Measurements from ENCODE around the gene ENPP3.

DNA sequence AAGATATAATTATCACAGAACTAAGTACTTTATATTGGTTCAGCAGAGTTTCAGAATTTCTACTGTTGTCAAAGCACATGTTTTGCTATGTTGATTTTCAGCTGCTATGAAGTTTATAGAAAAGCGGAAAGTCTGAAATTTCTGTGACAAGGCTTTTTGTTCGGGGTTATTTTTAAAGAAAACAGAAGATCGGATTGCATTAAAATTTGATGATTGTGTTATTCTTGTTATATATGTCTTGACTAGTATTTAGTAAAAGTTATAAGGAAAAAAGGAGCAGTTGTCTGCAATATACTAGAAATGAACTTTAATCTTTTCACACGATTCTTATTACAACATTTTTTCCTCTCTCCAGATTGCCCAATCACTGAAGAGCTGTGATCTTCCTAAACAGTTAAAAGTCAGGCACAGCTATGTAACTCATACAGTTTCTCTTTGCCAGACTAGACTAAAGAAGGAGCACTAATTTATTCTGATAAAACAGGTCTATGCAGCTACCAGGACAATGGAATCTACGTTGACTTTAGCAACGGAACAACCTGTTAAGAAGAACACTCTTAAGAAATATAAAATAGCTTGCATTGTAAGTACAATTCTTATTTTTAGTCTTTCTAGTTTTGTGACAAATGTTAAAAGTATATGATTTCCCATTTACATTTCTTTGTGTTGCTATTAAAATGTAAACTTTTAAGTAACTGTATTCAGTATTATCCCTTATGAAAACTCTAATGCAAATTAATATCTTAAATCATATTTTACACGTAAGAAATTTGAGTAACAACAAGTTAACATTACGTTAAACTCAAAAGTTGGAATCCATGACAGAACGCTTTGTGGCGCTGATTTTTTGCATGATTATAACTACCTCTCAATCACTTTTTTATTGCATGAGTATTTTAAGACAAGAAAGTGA is at the start of gene ENPP3:
- no peak for TF ChIP-seq YBX1 (IDR thresholded peaks at IDR 0.05)
- no peak for TF ChIP-seq RFX5 (IDR thresholded peaks at IDR 0.05; ENCODE audit: low read depth, low read length)
- TF ChIP-seq POLR2AphosphoS2 (IDR thresholded peaks at IDR 0.05; ENCODE audit: low read length), result no peak
- TF ChIP-seq MTA1 (IDR thresholded peaks at IDR 0.05; ENCODE audit: borderline replicate concordance), result no peak
- no peak for TF ChIP-seq CTCF (IDR thresholded peaks at IDR 0.05 in 2 of 3, conservative IDR thresholded peaks at IDR 0.05 in 1 of 3; ENCODE audit: insufficient read depth in 2 of 3, low read depth in 1 of 3, low read length in 3 of 3)
